Measurements from ENCODE around the gene WDFY4. TPM values are rescaled to one million over a fixed set of nuclear protein-coding genes. Genes with fewer than 3 reads are reported as not detected.
A peak's percentile ranks its signal among the peaks of the same experiment; 100 is the strongest.

WDFY4 gene
- total and polyA plus RNA-seq, 9 of the 15 experiments (the other 6 are each of a cell fraction or from before 2014, with no cell fraction given), result 0.01 to 0.02 (median 0.01) TPM; not detected in 6

DNA sequence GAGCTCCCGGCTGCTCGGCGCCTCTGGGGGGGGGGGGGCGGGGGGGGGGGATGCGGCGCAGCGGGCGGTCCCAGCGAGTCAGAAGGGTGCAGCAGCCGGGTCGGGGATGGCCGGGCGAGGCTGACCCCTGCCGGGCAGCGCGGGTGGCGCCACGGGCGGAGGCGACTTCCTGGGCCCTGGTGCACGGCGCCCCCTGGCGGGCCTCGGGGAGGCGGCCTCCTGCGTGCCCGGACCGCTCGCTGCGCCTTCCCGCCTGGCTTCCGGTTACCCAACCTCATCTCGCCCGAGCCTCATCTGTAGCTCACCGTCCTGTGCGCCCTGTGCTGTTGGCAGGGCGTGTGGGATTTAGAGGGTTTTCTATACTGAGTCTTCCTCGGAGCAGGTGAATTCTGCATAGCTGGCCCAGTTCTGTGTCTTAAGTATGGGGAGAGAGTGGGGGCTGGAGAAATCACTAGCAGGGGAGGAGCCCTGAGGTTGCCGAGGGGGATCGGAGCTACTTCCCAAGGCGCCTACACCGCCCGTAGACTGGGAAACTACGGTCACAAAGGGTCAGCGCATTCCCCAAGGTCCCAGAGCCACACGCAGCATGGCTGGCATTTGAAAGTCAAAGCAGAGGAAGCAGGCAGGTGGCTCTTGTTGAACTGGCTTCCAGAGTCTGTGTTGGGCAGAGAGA is 28.3 kb upstream of the WDFY4 start (continued):
- TF ChIP-seq RBM14 (IDR thresholded peaks at IDR 0.05; ENCODE audit: borderline replicate concordance, insufficient read depth, low read depth, low read length), result no peak
- no peak for TF ChIP-seq SMARCB1 (IDR thresholded peaks at IDR 0.05; ENCODE audit: insufficient read length, low read depth)
- TF ChIP-seq ETV6 (IDR thresholded peaks at IDR 0.05; ENCODE audit: borderline replicate concordance in 1 of 2, low read depth in 2 of 2, low read length in 1 of 2), result peak in 1 of 2 experiments; percentile 41; a peak in 1 of 4 replicates
- no peak for TF ChIP-seq ETV6 (CRISPR knock-in tag; IDR thresholded peaks at IDR 0.05; ENCODE audit: borderline replicate concordance)
- TF ChIP-seq, protein P1, sequence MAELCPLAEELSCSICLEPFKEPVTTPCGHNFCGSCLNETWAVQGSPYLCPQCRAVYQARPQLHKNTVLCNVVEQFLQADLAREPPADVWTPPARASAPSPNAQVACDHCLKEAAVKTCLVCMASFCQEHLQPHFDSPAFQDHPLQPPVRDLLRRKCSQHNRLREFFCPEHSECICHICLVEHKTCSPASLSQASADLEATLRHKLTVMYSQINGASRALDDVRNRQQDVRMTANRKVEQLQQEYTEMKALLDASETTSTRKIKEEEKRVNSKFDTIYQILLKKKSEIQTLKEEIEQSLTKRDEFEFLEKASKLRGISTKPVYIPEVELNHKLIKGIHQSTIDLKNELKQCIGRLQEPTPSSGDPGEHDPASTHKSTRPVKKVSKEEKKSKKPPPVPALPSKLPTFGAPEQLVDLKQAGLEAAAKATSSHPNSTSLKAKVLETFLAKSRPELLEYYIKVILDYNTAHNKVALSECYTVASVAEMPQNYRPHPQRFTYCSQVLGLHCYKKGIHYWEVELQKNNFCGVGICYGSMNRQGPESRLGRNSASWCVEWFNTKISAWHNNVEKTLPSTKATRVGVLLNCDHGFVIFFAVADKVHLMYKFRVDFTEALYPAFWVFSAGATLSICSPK (IDR thresholded peaks at IDR 0.05; ENCODE audit: borderline replicate concordance), result no peak
- TF ChIP-seq GTF2E2 (tag; IDR thresholded peaks at IDR 0.05), result no peak
- TF ChIP-seq, protein P2, sequence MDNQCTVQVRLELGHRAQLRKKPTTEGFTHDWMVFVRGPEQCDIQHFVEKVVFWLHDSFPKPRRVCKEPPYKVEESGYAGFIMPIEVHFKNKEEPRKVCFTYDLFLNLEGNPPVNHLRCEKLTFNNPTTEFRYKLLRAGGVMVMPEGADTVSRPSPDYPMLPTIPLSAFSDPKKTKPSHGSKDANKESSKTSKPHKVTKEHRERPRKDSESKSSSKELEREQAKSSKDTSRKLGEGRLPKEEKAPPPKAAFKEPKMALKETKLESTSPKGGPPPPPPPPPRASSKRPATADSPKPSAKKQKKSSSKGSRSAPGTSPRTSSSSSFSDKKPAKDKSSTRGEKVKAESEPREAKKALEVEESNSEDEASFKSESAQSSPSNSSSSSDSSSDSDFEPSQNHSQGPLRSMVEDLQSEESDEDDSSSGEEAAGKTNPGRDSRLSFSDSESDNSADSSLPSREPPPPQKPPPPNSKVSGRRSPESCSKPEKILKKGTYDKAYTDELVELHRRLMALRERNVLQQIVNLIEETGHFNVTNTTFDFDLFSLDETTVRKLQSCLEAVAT (IDR thresholded peaks at IDR 0.05), result no peak
- no peak for TF ChIP-seq ZNF77 (CRISPR knock-in tag; IDR thresholded peaks at IDR 0.05)
- TF ChIP-seq, protein P3, sequence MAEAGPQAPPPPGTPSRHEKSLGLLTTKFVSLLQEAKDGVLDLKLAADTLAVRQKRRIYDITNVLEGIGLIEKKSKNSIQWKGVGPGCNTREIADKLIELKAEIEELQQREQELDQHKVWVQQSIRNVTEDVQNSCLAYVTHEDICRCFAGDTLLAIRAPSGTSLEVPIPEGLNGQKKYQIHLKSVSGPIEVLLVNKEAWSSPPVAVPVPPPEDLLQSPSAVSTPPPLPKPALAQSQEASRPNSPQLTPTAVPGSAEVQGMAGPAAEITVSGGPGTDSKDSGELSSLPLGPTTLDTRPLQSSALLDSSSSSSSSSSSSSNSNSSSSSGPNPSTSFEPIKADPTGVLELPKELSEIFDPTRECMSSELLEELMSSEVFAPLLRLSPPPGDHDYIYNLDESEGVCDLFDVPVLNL (CRISPR knock-in tag; IDR thresholded peaks at IDR 0.05; ENCODE audit: low read depth), result 0 out of 2 replicates have a peak, but pooled peaks have one; percentile 50
- 0 out of 4 replicates have a peak, but pooled peaks of 1 of the 2 experiments have one; percentile 12 for TF ChIP-seq TEAD1 (CRISPR knock-in tag; IDR thresholded peaks at IDR 0.05)
- TF ChIP-seq ZNF584 (CRISPR knock-in tag; IDR thresholded peaks at IDR 0.05; ENCODE audit: low read depth), result no peak
- TF ChIP-seq, protein P4, sequence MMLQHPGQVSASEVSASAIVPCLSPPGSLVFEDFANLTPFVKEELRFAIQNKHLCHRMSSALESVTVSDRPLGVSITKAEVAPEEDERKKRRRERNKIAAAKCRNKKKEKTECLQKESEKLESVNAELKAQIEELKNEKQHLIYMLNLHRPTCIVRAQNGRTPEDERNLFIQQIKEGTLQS (IDR thresholded peaks at IDR 0.05), result no peak
- TF ChIP-seq, protein P4 (CRISPR knock-in tag; conservative IDR thresholded peaks at IDR 0.05), result no peak
- no peak for TF ChIP-seq HMG20A (CRISPR knock-in tag; conservative IDR thresholded peaks at IDR 0.05)
- TF ChIP-seq, protein P5, sequence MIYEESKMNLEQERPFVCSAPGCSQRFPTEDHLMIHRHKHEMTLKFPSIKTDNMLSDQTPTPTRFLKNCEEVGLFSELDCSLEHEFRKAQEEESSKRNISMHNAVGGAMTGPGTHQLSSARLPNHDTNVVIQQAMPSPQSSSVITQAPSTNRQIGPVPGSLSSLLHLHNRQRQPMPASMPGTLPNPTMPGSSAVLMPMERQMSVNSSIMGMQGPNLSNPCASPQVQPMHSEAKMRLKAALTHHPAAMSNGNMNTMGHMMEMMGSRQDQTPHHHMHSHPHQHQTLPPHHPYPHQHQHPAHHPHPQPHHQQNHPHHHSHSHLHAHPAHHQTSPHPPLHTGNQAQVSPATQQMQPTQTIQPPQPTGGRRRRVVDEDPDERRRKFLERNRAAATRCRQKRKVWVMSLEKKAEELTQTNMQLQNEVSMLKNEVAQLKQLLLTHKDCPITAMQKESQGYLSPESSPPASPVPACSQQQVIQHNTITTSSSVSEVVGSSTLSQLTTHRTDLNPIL (CRISPR knock-in tag; IDR thresholded peaks at IDR 0.05), result no peak
- TF ChIP-seq, protein P6, sequence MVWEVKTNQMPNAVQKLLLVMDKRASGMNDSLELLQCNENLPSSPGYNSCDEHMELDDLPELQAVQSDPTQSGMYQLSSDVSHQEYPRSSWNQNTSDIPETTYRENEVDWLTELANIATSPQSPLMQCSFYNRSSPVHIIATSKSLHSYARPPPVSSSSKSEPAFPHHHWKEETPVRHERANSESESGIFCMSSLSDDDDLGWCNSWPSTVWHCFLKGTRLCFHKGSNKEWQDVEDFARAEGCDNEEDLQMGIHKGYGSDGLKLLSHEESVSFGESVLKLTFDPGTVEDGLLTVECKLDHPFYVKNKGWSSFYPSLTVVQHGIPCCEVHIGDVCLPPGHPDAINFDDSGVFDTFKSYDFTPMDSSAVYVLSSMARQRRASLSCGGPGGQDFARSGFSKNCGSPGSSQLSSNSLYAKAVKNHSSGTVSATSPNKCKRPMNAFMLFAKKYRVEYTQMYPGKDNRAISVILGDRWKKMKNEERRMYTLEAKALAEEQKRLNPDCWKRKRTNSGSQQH (CRISPR knock-in tag; IDR thresholded peaks at IDR 0.05), result no peak
- no peak for TF ChIP-seq MAFG (tag; conservative IDR thresholded peaks at IDR 0.05)
